ENCODE results near the gene FBN3.
"Not testable (repeated sequence)": the region's sequence is repeated elsewhere in the genome, so short reads cannot be mapped to it uniquely, and the experiment has no call there.

The FBN3 gene

DNA sequence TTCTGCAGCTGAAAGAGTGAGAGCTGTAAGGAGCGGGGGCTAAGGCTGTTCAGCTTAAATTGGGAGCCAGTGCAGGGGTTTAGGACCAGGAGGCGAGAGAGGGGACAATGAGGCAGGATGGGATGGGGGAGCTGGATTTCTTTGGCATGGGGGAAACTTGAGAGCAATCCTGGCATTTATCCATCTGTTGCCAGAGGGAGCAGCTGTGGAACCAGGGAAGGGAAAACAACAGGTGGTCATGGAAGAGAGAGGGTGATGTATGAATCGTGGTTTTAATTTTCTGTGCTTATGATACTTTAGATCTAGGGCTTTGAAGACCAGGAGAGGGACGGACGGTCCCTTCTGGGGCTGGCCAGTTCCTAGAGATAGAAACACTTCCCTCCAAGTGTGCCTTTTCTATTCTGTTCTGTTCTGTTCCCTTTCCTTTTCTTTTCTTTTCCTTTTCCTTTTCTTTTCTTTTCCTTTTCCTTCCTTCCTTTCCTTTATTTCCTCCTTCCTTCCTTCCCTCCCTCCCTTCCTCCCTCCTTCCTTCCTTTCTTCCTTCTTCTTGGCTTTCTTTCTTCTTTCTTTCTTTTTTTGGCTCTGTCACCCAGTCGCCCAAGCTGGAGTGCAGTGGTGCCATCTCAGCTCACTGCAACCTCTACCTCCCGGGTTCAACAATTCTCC lies 112.8 kb downstream of the FBN3 start:
- ChIA-PET CTCF (interaction anchor here (0.6 kb wide), 1 partner anchor 20 kb away, joined by 3 read pairs; no protein-coding TSS in a partner anchor), POLR2A (no interaction called here)
- DNase-seq (ENCODE audit: low read depth, low spot score): no peak
- no peak for TF ChIP-seq CTCF (IDR thresholded peaks at IDR 0.05; ENCODE audit: insufficient read depth, low read length, missing control alignments)
- no peak overlapping the region for H3K4me3 ChIP-seq (ENCODE audit: low read depth, low read length)

- POLR2A ChIA-PET: interaction anchor here (0.7 kb wide), 1 partner anchor 86 kb away, joined by 4 read pairs; no protein-coding TSS in a partner anchor
- no peak for TF ChIP-seq CTCF (IDR thresholded peaks at IDR 0.05; ENCODE audit: insufficient read depth, low read length, missing control alignments)
- CTCF ChIA-PET: no interaction called here
- no peak overlapping the region for H3K4me3 ChIP-seq (ENCODE audit: low read depth, low read length)
- no peak for DNase-seq (ENCODE audit: low read depth, low spot score)
Observed at GRCh38 chr19:8034178-8034525, 115.2 kb downstream of the FBN3 start.

- not testable (repeated sequence) for DNase-seq (ENCODE audit: low read depth, low spot score); H3K4me3 ChIP-seq (ENCODE audit: low read depth, low read length)
- POLR2A ChIA-PET: interaction anchor here (0.7 kb wide), 1 partner anchor 87 kb away, joined by 4 read pairs; no protein-coding TSS in a partner anchor
- CTCF ChIA-PET: interaction anchor here (1.9 kb wide), 1 partner anchor 31 kb away, joined by 4 read pairs; no protein-coding TSS in a partner anchor
Observed at GRCh38 chr19:8033287-8034177, 115.9 kb downstream of the FBN3 start.

GRCh38 chr19:8030960-8031359 lies 118.4 kb downstream of the FBN3 start:
- CTCF ChIA-PET: interaction anchor here (0.6 to 1.0 kb wide), 3 partner anchors 28 to 323 kb away, joined by 3 read pairs; no protein-coding TSS in a partner anchor

DNA sequence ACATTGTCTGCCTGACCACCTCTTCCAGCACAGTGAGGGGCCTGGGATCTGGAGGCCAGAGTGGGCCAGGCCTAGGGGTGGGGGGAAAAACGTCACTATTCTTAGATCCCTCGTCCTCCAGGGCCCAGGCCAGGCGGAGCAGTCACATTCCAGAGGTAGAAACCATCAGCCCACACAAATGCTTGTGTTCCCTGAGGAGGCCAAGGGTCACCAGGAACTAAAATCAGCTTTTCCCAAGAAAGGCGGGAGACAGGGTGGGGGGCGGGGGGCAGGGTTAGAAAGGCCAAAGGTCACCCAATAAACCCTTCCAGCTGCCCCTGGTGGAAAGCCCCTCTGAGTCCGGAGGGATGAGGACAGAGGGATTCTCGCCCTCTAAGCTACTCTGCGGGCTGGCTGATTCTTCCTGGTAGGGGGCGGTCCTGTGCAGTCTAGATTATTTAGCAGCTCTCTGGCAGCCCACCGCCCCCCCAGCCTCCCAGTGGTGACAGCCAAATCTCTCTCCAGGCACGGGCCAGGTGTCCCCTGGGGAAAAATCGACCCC lies 120.4 kb downstream of the FBN3 start:
- no peak overlapping the region for H3K4me3 ChIP-seq (ENCODE audit: low read depth, low read length)
- ChIA-PET CTCF (interaction anchor here (1.6 kb wide), 1 partner anchor 27 kb away, joined by 9 read pairs; no protein-coding TSS in a partner anchor), POLR2A (no interaction called here)
- DNase-seq (ENCODE audit: low read depth, low spot score): no peak
- TF ChIP-seq CTCF (IDR thresholded peaks at IDR 0.05; ENCODE audit: insufficient read depth, low read length, missing control alignments): no peak

More at GRCh38 chr19:8030960-8031359, 118.4 kb downstream of the FBN3 start:
- no peak for TF ChIP-seq CTCF (IDR thresholded peaks at IDR 0.05; ENCODE audit: insufficient read depth, low read length, missing control alignments)
- no peak overlapping the region for H3K4me3 ChIP-seq (ENCODE audit: low read depth, low read length)
- no peak for DNase-seq (ENCODE audit: low read depth, low spot score)
- POLR2A ChIA-PET: interaction anchor here (0.6 kb wide), 1 partner anchor 25 kb away, joined by 3 read pairs; no protein-coding TSS in a partner anchor

GRCh38 chr19:8025316-8025715 lies 124.1 kb downstream of the FBN3 start:
- no peak overlapping the region for H3K4me3 ChIP-seq (ENCODE audit: low read depth, low read length)
- ChIA-PET CTCF (no interaction called here), POLR2A (no interaction called here)
- TF ChIP-seq CTCF (IDR thresholded peaks at IDR 0.05; ENCODE audit: insufficient read depth, low read length, missing control alignments): no peak
- DNase-seq (ENCODE audit: low read depth, low spot score): no peak

GRCh38 chr19:8024256-8024655 lies 125.1 kb downstream of the FBN3 start:
- H3K4me3 ChIP-seq (ENCODE audit: low read depth, low read length); POLR2A ChIA-PET; DNase-seq (ENCODE audit: low read depth, low spot score); CTCF ChIA-PET: not testable (repeated sequence)
